HG02970 (cell line): ENCODE measurements around the gene SORCS2.
"Not testable (repeated sequence)": the region's sequence is repeated elsewhere in the genome, so short reads cannot be mapped to it uniquely, and the experiment has no call there.

Experiments used
- ATAC-seq: cut with Tn5 transposase; IDR thresholded peaks from one replicate; pipeline ENCODE4 v1.9.1; 2021; ENCODE audit warnings: mild to moderate bottlenecking, moderate library complexity, moderate number of reproducible peaks; ENCODE audit not compliant: unreplicated experiment, low FRiP score

The SORCS2 gene

GRCh38 chr4:7451800-7452199, 259.5 kb downstream of the SORCS2 start:
- no peak for ATAC-seq

GRCh38 chr4:7452802-7453201, 260.5 kb downstream of the SORCS2 start:
- ATAC-seq, result not testable (repeated sequence)

DNA sequence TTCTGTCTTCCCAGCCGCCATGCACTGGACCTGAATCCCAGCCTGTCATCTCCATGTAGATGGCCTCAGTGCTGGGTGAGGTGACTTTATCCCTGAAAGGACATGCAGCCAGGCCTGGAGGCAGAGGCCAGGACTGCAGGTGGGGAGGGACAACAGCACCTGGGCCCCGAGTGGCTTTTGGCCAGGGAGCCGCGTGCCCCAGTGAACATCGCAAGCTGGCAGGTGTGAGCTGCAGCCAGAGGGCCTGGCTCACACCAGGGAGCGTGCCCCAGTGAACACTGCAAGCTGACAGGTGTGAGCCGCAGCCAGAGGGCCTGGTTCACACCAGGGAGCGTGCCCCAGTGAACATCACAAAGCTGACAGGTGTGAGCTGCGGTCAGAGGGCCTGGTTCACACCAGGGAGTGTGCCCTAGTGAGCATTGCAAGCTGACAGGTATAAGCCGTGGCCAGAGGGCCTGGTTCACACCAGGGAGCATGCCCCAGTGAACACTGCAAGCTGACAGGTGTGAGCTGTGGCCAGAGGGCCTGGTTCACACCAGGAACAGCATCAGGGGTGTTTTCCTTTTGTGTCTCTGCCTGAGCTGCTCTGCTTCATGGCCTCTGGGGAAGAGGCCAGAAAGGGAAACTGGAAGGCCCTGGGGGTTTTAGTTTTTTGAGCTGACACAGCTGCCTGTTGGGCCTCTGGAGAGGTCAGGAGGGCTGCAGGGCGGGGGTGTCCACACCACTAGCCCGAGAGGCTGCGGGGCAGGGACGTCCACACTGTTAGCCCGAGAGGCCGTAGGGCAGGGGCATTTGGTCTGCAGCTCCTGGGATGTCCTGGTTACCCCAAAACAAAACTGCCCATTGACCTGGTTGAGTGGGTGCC, 265.1 kb downstream of the SORCS2 start:
- ATAC-seq, result no peak

DNA sequence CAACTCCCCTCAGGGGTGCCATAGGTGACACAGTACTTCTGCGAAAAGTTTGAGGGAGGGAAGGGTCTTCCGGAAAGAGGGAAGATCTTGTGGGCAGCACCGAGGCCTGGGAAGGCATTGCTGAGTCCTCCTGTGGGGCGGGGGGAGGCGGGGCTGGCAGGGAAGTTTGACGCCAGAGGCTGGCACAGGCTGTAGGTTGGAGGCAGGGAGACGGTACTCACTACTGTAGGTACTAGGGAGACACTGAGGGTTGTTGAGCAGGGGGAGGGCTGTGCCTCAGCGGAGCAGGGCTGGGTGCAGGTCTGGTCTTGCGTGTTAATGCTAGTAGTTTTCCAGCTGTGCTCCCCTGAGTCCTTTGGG, 265.7 kb downstream of the SORCS2 start:
- no peak for ATAC-seq

DNA sequence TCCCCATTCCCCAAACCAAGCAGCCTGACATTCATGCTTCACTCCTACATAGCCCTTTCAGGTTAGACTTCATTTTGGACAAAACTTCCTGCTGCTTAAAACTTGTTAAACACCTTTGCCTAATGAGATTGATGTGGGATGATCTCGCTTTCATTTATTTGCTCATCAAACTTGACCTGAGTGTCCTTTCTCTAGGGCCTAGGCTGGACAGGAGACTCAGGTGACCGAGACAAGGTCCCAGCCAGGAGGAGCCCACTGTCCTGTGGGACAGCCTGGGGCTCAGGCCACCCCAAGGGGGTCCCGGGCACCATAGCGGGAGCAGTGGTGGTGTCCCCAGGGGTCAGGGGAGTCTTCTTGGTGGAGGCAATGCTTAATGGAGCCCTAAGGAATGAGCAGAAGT, 266.1 kb downstream of the SORCS2 start:
- no peak for ATAC-seq

- no peak for ATAC-seq
Observed at GRCh38 chr4:7459471-7459870, 267.1 kb downstream of the SORCS2 start.

- ATAC-seq, result no peak
Observed at GRCh38 chr4:7460566-7460965, 268.2 kb downstream of the SORCS2 start.

DNA sequence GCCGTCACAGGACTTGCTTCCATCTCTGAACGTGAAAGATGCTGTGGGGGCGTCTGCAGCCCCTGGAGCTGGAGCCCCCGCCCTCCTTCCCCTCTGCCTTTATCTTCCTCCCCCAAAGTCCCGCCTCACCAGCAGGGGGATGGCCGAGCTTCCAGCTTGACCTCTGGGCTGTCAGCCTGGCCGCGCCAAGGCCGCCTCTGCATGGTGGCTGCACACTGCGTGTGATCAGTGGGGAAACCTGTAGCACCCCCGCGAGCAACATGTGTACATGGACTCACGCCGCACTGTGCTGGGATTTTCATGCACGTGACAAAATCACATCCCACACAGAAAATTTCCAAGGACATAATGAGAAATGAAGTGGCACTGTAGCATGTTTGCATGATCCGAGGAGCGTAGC, 268.9 kb downstream of the SORCS2 start:
- no peak for ATAC-seq

- no peak for ATAC-seq
Observed at GRCh38 chr4:7462509-7462971, 270.2 kb downstream of the SORCS2 start.

GRCh38 chr4:7463566-7464258, 271.4 kb downstream of the SORCS2 start:
- no peak for ATAC-seq

DNA sequence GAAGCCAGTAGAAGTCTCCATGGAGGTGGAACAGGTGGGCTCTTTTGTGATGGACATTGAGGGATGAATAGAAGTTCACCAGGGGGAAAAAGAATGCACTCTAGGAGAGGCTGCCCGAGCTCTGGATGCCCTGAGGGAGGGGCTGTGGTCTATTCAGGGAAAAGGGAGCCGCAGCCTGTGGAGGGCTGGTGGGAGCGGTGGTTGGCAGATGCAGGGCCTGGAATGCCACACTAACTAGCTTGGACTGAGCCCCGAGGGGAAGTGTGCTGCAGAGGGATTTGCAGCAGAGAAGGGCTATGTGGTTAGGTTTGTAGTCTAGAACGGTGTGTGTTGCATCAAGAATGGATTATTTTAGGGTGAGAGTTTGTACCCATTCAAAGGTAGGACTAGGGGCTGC, 271.9 kb downstream of the SORCS2 start:
- no peak for ATAC-seq

- no peak for ATAC-seq
Observed at GRCh38 chr4:7465017-7465416, 272.7 kb downstream of the SORCS2 start.

DNA sequence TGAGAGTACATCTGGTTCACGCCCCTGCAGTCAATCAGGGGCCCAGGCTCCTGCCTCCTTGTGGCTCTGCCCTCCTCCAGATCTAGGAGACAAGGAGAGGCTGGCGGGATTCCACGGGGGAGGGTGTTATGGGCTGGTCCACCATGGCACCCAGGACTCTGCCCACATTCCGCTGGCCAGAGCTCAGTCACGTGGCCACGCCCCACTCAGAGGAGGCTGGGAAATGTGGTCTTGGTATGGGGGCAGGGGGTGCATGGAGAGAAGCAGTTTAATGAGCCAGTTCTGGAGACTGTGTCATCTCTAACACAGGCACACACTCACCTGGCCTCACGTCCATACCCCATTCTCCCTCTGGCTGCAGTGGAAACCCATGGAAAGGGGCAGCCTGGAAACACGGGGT, 273.9 kb downstream of the SORCS2 start:
- no peak for ATAC-seq

- no peak for ATAC-seq
Observed at GRCh38 chr4:7466904-7467303, 274.6 kb downstream of the SORCS2 start.

GRCh38 chr4:7467471-7467870, 275.1 kb downstream of the SORCS2 start:
- ATAC-seq, result no peak

GRCh38 chr4:7469023-7469422, 276.7 kb downstream of the SORCS2 start:
- ATAC-seq, result no peak

GRCh38 chr4:7470111-7470510, 277.8 kb downstream of the SORCS2 start:
- ATAC-seq, result no peak

- no peak for ATAC-seq
Observed at GRCh38 chr4:7470522-7471128, 278.3 kb downstream of the SORCS2 start.

- no peak for ATAC-seq
Observed at GRCh38 chr4:7472442-7473013, 280.2 kb downstream of the SORCS2 start.

DNA sequence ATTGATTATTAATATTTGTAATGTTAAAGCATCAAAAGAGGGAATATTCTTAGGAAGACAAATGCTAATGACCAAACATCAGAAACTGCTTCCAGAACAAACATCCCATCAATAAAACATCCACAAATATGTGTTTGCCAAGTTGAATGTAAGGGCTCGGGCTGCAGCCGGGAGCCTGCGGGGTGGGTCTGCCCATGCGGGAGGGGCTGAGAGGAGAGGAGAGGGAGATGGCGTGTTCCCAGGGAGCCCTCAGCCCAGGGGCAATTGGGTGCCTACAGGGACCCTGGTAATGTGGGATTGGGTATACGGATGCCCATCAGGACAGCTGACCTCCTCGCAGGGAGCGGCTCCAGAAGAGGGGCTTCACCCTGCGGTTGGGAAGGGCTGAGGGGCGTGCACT, 280.7 kb downstream of the SORCS2 start:
- ATAC-seq, result no peak

- ATAC-seq, result no peak
Observed at GRCh38 chr4:7474320-7474719, 282.0 kb downstream of the SORCS2 start.
